K562 (cell line): ENCODE measurements around the gene ACSBG1. TPM values are rescaled to one million over a fixed set of nuclear protein-coding genes. Genes with fewer than 3 reads are reported as not detected.
"Not testable (repeated sequence)": the region's sequence is repeated elsewhere in the genome, so short reads cannot be mapped to it uniquely, and the experiment has no call there.

Source experiments
- ATAC-seq: fragments of 200-7000 bp; cut with Tn5 transposase; 3 replicates; pipeline ENCODE4 v1.9.1; 2020; ENCODE audit warnings: moderate library complexity
- BruUV-seq: library from RNA; stranded (reverse); fragments of 400-500 nt; replicated peaks from 2 replicates; lab custom pipeline; 2021; lab: Mats Ljungman, UMichigan
- CTCF ChIA-PET: fragments of 300-600 bp; formaldehyde crosslinking; extraction: SDS; loops from one replicate; lab custom pipeline; 2021; ENCODE audit warnings: low intra/inter-chr PET ratio; lab: Yijun Ruan, JAX
- POLR2A ChIA-PET: fragments of 300-600, 350-650 bp; sonication (Branson Sonifier 250); formaldehyde crosslinking; extraction: SDS; loops from one replicate; lab custom pipeline; 2021; ENCODE audit warnings: antibody characterized with exemption, inconsistent platforms; lab: Yijun Ruan, JAX
- DNase-seq, 4 experiments: peaks; one replicate each; pipeline versions ENCODE4 v3.0.0 to v3.0.0-alpha.2; 2011 to 2018; ENCODE audit warnings: low spot score in 3 of 4, mixed read lengths in 3 of 4; ENCODE audit errors: extremely low read depth in 1 of 4
- FAIRE-seq: peaks from 2 replicates; lab custom pipeline; 2011; peaks lifted over from hg19 to GRCh38; lab: Jason Lieb, UNC
- H2AFZ ChIP-seq: 2 replicates; pipeline ENCODE4 v1.6.0; 2011; ENCODE audit warnings: low read depth, low read length, control low read depth, inconsistent platforms
- H3K27ac ChIP-seq: fragments of 200-600 bp; 3 replicates; pipeline ENCODE4 v1.8.0; 2011; ENCODE audit warnings: low read depth, mild to moderate bottlenecking, control low read depth, inconsistent platforms, low read length, moderate library complexity, mixed read lengths; ENCODE audit errors: extremely low read depth
- H3K27me3 ChIP-seq, 2 experiments: fragments of 300-600 bp in 1 of 2; 2 replicates in 1 of 2; 3 replicates in 1 of 2; pipeline versions ENCODE4 v1.6.0 to v1.8.0; 2011; ENCODE audit warnings: inconsistent platforms in 2 of 2, low read length in 2 of 2, mild to moderate bottlenecking in 1 of 2, mixed read lengths in 1 of 2, moderate library complexity in 1 of 2; ENCODE audit not compliant: control insufficient read depth in 2 of 2, insufficient read depth in 2 of 2
- H3K36me3 ChIP-seq: fragments of 300-600 bp; 3 replicates; pipeline ENCODE4 v1.8.0; 2011; ENCODE audit warnings: mild to moderate bottlenecking, low read length, inconsistent platforms; ENCODE audit not compliant: control insufficient read depth, insufficient read depth
- H3K4me1 ChIP-seq, 2 experiments: fragments of 200-600 bp in 1 of 2; replicated peaks in 1 of 2; 2 replicates in 1 of 2; 3 replicates in 1 of 2; pipeline versions ENCODE4 v1.5.1 to v1.8.0; 2011; ENCODE audit warnings: inconsistent platforms in 2 of 2, low read length in 2 of 2, mild to moderate bottlenecking in 1 of 2, mixed read lengths in 1 of 2, moderate library complexity in 1 of 2; ENCODE audit not compliant: control insufficient read depth in 2 of 2, insufficient read depth in 2 of 2
- H3K4me2 ChIP-seq: 2 replicates; pipeline ENCODE4 v1.6.1; 2011; ENCODE audit warnings: low read length, control low read depth, inconsistent platforms, mixed read lengths; ENCODE audit not compliant: insufficient read depth
- H3K4me3 ChIP-seq: fragments of 200-600 bp; sonication (generic), shearing (Covaris generic); 2 replicates; pipeline ENCODE4 v1.5.1; 2016; ENCODE audit warnings: control low read depth, inconsistent platforms
- H3K79me2 ChIP-seq: fragments of 200-600 bp; 3 replicates; pipeline ENCODE4 v1.8.0; 2011; ENCODE audit warnings: low read length, inconsistent platforms; ENCODE audit not compliant: control insufficient read depth, insufficient read depth
- H3K9ac ChIP-seq, 2 experiments: 2 replicates each; pipeline versions ENCODE4 v1.6.0 to v1.6.1; 2011; ENCODE audit warnings: low read depth in 2 of 2, low read length in 2 of 2, control low read depth in 1 of 2, inconsistent platforms in 1 of 2, mild to moderate bottlenecking in 1 of 2, mixed read lengths in 1 of 2; ENCODE audit not compliant: insufficient read depth in 1 of 2
- H3K9me1 ChIP-seq: one replicate; pipeline ENCODE4 v1.6.0; 2011; ENCODE audit warnings: inconsistent platforms, mild to moderate bottlenecking, low read length, moderate library complexity; ENCODE audit not compliant: control insufficient read depth, insufficient read depth
- H3K9me3 ChIP-seq: replicated peaks from 2 replicates; pipeline ENCODE4 v1.5.1; 2011; ENCODE audit warnings: low read depth, low read length, inconsistent platforms; ENCODE audit not compliant: control insufficient read depth, insufficient read depth
- H4K20me1 ChIP-seq: replicated peaks from 2 replicates; pipeline ENCODE4 v1.6.1; 2011; ENCODE audit warnings: low read length, inconsistent platforms, mixed read lengths; ENCODE audit not compliant: control insufficient read depth, insufficient read depth
- DIDO1 ChIP-seq: fragments of 450-650 bp; IDR thresholded peaks from 2 replicates; pipeline ENCODE4 v1.6.1; 2016; ENCODE audit warnings: low read depth, missing biosample characterization, missing genetic modification characterization
- KLF10 ChIP-seq: fragments of 250-450 bp; sonication (Bioruptor Pico); IDR thresholded peaks from 2 replicates; pipeline ENCODE4 v1.6.1; 2021; ENCODE audit warnings: matching md5 sums
- PHF20 ChIP-seq: fragments of 450-650 bp; IDR thresholded peaks from 2 replicates; pipeline ENCODE4 v1.6.1; 2018; ENCODE audit not compliant: partially characterized antibody
- RBM22 ChIP-seq: fragments of 200-400 bp; formaldehyde crosslinking; IDR thresholded peaks from 2 replicates; pipeline ENCODE4 v1.6.1; 2018; ENCODE audit warnings: low read length, low read depth; ENCODE audit not compliant: poor library complexity, severe bottlenecking
- TEAD1 ChIP-seq, 2 experiments: fragments of 450-650 bp in 1 of 2; sonication (generic) in 1 of 2; formaldehyde crosslinking; IDR thresholded peaks; 2 replicates each; pipeline versions ENCODE4 v1.4.0 to v1.8.0; 2020 to 2022; ENCODE audit warnings: mild to moderate bottlenecking in 2 of 2, missing genetic modification reagents in 1 of 2
- ZNF212 ChIP-seq: fragments of 450-650 bp; formaldehyde crosslinking; IDR thresholded peaks from 2 replicates; pipeline ENCODE4 v1.4.0; 2020; ENCODE audit warnings: mild to moderate bottlenecking
- ZNF217 ChIP-seq: sonication (generic); formaldehyde crosslinking; IDR thresholded peaks from 2 replicates; pipeline ENCODE4 v1.8.0; 2022; ENCODE audit warnings: mild to moderate bottlenecking, missing genetic modification reagents
- WGBS: fragments of 100-300 bp; shearing (Covaris generic); methylation state at CpG from one replicate; pipeline ENCODE4 v1.1.6; 2016; ENCODE audit warnings: low coverage, mixed read lengths; ENCODE audit not compliant: insufficient coverage; ENCODE audit errors: missing lambda C conversion rate; 5-methylcytosine and 5-hydroxymethylcytosine counted together
- in situ Hi-C: fragments of 300-500 bp; cut with MboI; formaldehyde crosslinking; loops from 4 replicates; pipeline ENCODE4 v1.15.0; 2018; ENCODE audit warnings: inconsistent platforms, mixed read lengths
- intact Hi-C: fragments of 100-400 bp; cut with micrococcal nuclease; formaldehyde crosslinking; loops from 2 replicates; pipeline ENCODE4 v1.14.2; 2022
- polyA plus RNA-seq, 8 experiments: library from polyadenylated mRNA; depleted of rRNA in 4 of 8; stranded (reverse) in 5 of 8; unstranded in 3 of 8; fragments of >200 nt; fragmentation: Nextera tagmentation in 2 of 8; fragmentation: Illumina TruSeq in 1 of 8; extraction: Ambion mirVana in 2 of 8; extraction: Trizol in 1 of 8; gene quantifications; 2 replicates each; pipeline versions ENCODE4 v1.2.1 to v1.2.3, GENCODE V29; 2011 to 2014; ENCODE audit warnings: inconsistent platforms in 1 of 8, missing spikeins in 1 of 8
- total RNA-seq, 7 experiments: library from RNA; depleted of rRNA in 6 of 7; stranded (reverse); fragments of >200 nt in 6 of 7; fragmentation: Illumina TruSeq in 2 of 7; extraction: Trizol in 2 of 7; gene quantifications; 2 replicates each; pipeline versions ENCODE4 v1.2.1 to v1.2.3, GENCODE V29; 2011 to 2021; ENCODE audit warnings: low replicate concordance in 1 of 7
- TF ChIP-seq, protein P1 (sequence below): IDR thresholded peaks from 2 replicates; pipeline ENCODE4 v1.6.1; 2012; ENCODE audit warnings: low read depth, low read length, improper control_type of control experiment, borderline replicate concordance
- TF ChIP-seq, protein P2 (sequence below): IDR thresholded peaks from 2 replicates; pipeline ENCODE4 v1.6.1; 2014; ENCODE audit warnings: antibody characterized with exemption
- TF ChIP-seq, protein P3 (sequence below): fragments of 250-450 bp; sonication (Bioruptor Pico); IDR thresholded peaks from 2 replicates; pipeline ENCODE4 v1.5.0; 2021

The ACSBG1 gene
- total and polyA plus RNA-seq, 9 of the 15 experiments (the other 6 are each of a cell fraction or from before 2014, with no cell fraction given), result 0.36 to 6.4 (median 2.5) TPM

DNA sequence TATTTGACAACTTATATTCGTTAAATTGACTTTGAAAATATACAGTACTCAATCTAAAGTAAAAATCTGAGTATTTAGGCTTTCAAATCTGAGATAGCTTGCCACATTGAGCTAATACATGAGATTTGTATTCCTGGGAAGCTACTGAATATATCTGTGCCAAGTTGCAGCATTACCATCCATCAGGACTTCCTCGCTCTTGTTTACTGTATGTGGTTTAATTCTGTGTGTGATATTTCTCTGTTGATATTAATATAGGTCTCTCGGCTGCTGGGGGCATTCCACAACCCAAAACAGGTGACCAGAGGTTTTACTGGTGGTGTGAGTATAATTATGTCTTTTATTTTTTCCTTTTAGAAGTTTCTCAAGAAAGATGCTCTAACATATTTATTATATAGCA is 79.4 kb downstream of the ACSBG1 start:
- intact Hi-C loops, result no loop called here
- no TSS peak for BruUV-seq
- POLR2A ChIA-PET, result interaction anchor here (1.1 kb wide), 1 partner anchor 16 kb away, joined by 3 read pairs; no protein-coding TSS in a partner anchor
- DNase-seq (no peak), ATAC-seq (no peak), FAIRE-seq (no peak)
- no peak overlapping the region for H3K9ac ChIP-seq
- H3K4me3 ChIP-seq, result no peak overlapping the region
- H3K4me1 ChIP-seq, result peaks cover 0 to 2% of the 10 kb centered on the region in 2 experiments; a peak in 2 of 5 replicates
- 86% methylated on average over 3 of the region's 3 CpGs for WGBS
- H2AFZ ChIP-seq, result no peak overlapping the region
- no peak overlapping the region for H3K27ac ChIP-seq
- no peaks in the 10 kb centered on the region for H3K27me3 ChIP-seq
- no peaks in the 10 kb centered on the region for H3K9me3 ChIP-seq
- CTCF ChIA-PET, result no interaction called here
- in situ Hi-C loops, result no loop called here
- H3K36me3 ChIP-seq, result peaks cover 56% of the 10 kb centered on the region; the same call in 1 of the 3 replicates
- H3K4me2 ChIP-seq, result no peak overlapping the region
- H4K20me1 ChIP-seq, result no peaks in the 10 kb centered on the region; the same call in none of the 2 replicates
- TF ChIP-seq, protein P1, sequence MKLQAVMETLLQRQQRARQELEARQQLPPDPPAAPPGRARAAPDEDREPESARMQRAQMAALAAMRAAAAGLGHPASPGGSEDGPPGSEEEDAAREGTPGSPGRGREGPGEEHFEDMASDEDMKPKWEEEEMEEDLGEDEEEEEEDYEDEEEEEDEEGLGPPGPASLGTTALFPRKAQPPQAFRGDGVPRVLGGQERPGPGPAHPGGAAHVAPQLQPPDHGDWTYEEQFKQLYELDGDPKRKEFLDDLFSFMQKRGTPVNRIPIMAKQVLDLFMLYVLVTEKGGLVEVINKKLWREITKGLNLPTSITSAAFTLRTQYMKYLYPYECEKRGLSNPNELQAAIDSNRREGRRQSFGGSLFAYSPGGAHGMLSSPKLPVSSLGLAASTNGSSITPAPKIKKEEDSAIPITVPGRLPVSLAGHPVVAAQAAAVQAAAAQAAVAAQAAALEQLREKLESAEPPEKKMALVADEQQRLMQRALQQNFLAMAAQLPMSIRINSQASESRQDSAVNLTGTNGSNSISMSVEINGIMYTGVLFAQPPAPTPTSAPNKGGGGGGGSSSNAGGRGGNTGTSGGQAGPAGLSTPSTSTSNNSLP, result no peak
- no peak for TF ChIP-seq RBM22
- TF ChIP-seq, protein P2, sequence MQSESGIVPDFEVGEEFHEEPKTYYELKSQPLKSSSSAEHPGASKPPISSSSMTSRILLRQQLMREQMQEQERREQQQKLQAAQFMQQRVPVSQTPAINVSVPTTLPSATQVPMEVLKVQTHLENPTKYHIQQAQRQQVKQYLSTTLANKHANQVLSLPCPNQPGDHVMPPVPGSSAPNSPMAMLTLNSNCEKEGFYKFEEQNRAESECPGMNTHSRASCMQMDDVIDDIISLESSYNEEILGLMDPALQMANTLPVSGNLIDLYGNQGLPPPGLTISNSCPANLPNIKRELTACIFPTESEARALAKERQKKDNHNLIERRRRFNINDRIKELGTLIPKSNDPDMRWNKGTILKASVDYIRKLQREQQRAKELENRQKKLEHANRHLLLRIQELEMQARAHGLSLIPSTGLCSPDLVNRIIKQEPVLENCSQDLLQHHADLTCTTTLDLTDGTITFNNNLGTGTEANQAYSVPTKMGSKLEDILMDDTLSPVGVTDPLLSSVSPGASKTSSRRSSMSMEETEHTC, result no peak
- TF ChIP-seq PHF20, result no peak
- no peak for TF ChIP-seq KLF10 (CRISPR knock-in tag)
- no peak for TF ChIP-seq ZNF212 (CRISPR knock-in tag)
- no peak for TF ChIP-seq DIDO1
- no peak for TF ChIP-seq TEAD1 (CRISPR knock-in tag; IDR thresholded peaks at IDR 0.05)
- TF ChIP-seq, protein P3, sequence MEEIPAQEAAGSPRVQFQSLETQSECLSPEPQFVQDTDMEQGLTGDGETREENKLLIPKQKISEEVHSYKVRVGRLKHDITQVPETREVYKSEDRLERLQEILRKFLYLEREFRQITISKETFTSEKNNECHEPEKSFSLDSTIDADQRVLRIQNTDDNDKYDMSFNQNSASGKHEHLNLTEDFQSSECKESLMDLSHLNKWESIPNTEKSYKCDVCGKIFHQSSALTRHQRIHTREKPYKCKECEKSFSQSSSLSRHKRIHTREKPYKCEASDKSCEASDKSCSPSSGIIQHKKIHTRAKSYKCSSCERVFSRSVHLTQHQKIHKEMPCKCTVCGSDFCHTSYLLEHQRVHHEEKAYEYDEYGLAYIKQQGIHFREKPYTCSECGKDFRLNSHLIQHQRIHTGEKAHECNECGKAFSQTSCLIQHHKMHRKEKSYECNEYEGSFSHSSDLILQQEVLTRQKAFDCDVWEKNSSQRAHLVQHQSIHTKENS, result no peak
- TF ChIP-seq ZNF217 (CRISPR knock-in tag), result no peak
- H3K9me1 ChIP-seq, result no peaks in the 10 kb centered on the region
- peaks cover 30% of the 10 kb centered on the region for H3K79me2 ChIP-seq

DNA sequence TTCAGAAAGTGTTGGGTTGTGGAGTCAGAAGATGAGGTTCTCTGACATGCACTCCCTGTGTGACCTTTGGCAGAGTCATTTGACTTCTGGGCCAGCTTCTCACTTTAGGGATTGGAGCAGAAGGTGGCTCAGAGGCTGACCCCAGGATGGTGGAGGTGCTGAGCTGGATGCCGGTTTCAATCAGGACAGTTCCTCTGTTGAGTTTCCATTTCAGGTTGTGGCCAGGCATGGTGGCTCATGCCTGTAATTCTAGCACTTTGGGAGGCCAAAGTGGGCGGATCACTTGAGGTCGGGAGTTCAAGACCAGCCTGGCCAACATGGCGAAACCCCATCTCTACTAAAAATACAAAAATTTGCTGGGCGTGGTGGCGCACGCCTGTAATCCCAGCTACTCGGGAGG is 83.3 kb downstream of the ACSBG1 start:
- H3K27ac ChIP-seq, CTCF ChIA-PET, H2AFZ ChIP-seq, POLR2A ChIA-PET, in situ Hi-C loops, H3K9me1 ChIP-seq, H3K4me2 ChIP-seq, H3K9me3 ChIP-seq, H3K4me3 ChIP-seq, H3K27me3 ChIP-seq, FAIRE-seq, ATAC-seq, H4K20me1 ChIP-seq, H3K9ac ChIP-seq, intact Hi-C loops, BruUV-seq, DNase-seq: not testable (repeated sequence)
- Histone ChIP-seq H3K4me1 (peaks cover 20 to 23% of the 10 kb centered on the region in 2 experiments; a peak in 4 of 5 replicates), H3K79me2 (peaks cover 39% of the 10 kb centered on the region), H3K36me3 (peaks cover 28% of the 10 kb centered on the region; the same call in 1 of the 3 replicates)
- 87% methylated on average over 5 of the region's 8 CpGs for WGBS
